Measurements from ENCODE around the gene TASP1.

GRCh38 chr20:13650474-13650873, 11.7 kb upstream of the TASP1 start:
- no peak for TF ChIP-seq CTCF (IDR thresholded peaks at IDR 0.05)
- no peak for TF ChIP-seq POLR2A (IDR thresholded peaks at IDR 0.05)
